Uterus (tissue), 2 donors: ENCODE results near the gene TRIM38.

ENCODE experiments used
- CTCF ChIP-seq, 4 experiments: fragments of 200-600 bp in 2 of 4; fragments of 450-650 bp in 2 of 4; sonication (generic) in 2 of 4; IDR thresholded peaks; one replicate each; pipeline ENCODE4 v1.5.1; 2016 to 2019; ENCODE audit warnings: antibody characterized with exemption in 4 of 4, mild to moderate bottlenecking in 2 of 4, moderate library complexity in 1 of 4
- POLR2A ChIP-seq, 2 donors: fragments of 450-650 bp; IDR thresholded peaks; one replicate each; pipeline ENCODE4 v1.6.1; 2016; ENCODE audit warnings: antibody characterized with exemption in 2 of 2, mild to moderate bottlenecking in 1 of 2, moderate library complexity in 1 of 2

- TF ChIP-seq CTCF (IDR thresholded peaks at IDR 0.05) (no peak), POLR2A (IDR thresholded peaks at IDR 0.05) (no peak)
Measured at GRCh38 chr6:25980935-25981334, 18.3 kb downstream of the TRIM38 start.
